GM21825 (cell line): ENCODE results near the gene EDIL3.
A peak's percentile ranks its signal among the peaks of the same experiment; 100 is the strongest.

Experiments
- ATAC-seq: cut with Tn5 transposase; IDR thresholded peaks from one replicate; pipeline ENCODE4 v1.9.1; 2021; ENCODE audit warnings: mild to moderate bottlenecking, moderate library complexity; ENCODE audit not compliant: unreplicated experiment

EDIL3 gene

DNA sequence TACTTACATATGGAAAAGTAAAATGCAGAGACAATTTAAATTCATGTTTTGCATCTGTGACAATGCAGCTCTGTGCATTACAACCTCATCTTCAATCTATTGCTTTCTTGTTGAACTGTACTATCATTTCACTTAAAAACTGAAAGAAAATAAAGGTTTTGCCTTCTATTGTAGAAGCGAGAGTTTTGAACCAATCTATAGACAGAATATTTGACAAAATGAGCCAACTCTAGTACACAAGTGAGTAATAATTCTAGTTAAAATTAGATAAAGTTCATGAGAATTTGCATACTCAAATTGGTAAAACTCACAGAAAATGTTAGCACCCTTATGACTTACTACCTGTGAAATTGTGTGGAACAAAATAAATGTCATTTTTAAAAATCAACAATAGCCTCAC is 123.7 kb downstream of the EDIL3 start:
- ATAC-seq = peak; percentile 57

DNA sequence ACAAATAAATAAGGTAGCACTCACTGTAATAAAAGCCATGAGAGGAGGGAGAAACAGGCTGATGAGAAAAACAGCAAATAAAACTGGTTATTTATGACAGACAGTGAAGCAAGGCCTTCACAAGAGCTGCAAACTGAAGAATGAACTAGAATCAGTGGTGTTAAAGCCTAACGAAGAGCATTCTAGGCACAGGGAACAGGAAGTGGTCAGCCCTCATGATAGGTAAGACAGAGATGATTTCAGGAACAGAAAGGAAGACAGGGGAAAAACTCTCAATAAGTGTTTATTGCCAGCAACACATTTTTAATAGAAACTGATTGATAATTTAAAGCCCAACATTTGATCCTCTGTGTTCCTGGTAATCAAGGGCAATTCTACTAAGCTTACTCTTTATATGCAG is 124.5 kb downstream of the EDIL3 start:
- ATAC-seq = peak; percentile 78

DNA sequence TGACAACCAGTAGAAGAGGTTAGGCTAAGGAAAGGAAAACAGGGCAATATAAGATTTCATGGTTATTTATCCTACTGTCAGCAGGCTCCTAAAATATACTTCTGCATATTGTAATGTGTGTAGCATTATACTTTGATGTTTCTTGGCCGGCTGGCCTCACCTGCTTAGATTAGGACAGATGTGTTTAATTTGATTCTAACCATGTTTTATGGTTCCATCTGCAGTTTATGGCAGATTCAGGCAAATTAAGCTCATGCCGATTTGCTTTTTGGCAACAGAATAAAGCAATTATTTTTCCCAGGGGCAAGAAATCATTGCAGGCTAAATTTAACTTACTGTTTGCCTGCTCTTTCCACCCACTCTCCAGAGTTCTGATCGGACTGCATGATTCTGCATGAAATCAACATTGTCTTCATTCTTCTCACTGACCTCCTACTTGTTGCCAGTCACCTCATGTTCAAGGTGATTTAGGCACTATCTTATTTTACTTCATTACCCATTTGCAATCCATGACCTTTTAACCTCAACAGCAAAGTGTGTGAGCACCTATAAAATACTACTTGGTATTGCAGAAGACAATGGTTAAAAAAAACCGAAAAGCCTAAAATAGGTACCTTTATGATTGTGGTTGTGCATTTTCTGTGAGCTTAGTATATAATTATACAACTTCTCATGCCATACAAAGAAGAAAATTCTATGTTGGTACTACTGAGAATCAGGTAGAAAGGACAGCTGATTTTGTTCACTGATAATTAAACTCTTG is 125.2 kb downstream of the EDIL3 start:
- ATAC-seq = no peak

DNA sequence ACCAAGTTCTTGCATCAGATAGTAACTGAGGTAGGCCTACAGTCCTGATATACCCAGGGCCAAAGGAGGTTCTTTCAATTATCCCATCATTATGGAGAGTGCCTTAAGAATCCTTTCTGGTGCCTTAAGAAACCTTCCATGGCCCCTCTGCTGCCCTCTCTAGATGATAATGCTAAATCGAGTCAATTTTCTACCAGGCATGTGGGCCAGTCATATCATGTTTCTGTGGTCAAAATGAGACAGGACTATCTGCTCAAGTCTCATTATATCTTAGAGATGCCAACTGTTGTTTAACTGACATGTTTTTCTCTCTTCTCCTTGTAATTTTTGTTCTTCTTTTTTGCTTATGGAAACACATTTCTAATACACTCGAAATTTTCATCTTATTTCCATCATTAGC is 127.6 kb downstream of the EDIL3 start:
- ATAC-seq = no peak

DNA sequence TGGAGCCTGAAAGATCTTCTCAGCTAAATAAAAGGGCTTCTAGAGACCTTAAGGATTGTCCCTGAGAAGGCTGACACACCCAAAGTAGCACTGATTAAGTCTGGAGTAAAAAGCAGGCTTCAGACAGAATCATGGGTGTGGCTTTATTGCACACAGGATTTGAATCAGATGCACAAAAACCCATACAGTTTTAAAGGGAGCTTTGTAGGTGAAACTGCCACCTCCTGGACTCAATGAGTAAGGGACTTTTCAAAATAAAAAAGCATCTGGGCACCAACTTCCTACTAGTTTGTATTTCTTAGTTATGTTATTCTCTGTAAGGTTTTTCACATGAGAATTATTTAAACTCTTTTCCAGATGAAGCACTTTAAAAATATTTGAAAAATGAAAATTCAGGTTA is 129.4 kb downstream of the EDIL3 start:
- ATAC-seq = no peak

DNA sequence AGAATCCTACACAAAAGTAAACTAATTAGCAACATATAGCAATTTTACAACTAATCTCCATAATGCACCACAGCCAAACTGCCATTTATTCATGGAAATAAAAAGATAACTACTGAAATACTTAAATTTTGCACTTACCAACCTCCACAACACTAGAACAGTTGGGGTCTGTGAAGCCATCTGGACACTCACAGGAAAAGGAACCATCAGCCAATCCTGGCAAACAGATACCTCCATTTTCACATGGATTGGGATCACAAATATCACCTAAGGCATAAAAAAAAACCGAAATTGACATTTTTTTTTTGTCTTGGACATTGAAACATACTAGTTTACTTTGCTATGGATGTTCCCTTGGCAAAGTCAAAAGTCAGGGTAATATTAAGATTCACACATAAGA is 130.7 kb downstream of the EDIL3 start:
- no peak for ATAC-seq

DNA sequence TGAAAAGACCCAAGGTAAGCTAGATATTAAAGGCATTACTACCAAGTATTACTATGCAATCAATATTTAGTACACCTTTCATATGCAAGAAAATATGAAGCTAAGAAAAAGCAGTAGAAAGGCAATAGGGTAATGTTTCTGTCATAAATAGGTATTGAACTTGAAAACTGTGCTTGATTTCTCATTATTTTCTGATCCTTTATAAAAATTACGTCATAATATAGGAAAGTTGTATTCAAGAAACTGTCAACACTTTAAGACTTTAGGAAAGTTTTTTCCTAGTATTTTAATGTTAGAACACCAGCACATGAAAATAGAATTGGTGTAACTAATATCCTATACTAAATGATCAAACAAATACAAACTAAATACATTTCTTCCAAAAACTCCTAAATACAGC is 133.2 kb downstream of the EDIL3 start:
- ATAC-seq = no peak

DNA sequence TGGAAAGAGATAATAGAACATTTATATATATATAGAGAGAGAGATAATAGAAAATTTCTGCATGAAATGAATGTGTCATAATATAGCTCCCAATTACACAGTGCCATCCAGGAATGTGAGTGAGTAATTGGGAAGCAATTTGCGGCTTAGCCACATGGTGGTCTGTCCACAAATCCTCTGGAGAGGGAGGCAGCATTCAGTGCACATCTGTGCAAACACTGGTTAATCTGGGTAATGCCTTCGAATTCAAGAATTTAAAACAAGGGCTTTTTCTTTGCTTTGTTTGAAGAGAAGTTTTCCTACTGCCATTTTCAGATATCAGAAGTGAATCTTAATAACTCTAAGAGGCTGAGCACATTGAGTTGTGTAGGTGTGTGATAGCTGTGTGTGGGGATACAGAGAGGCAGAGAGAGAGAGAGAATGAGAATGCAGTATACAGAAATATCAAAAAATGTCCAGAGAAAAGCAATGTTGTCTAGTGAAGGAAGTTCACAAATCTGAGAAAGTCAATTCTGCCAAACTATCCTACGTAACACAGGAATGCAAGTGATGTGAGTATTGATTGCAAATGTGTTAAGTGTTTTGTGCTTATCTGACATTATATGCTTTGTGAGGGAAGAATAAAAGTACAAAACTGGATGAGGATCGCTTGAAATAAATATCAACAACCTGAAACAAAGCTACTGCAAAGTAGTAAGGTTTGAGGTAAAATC is 134.6 kb downstream of the EDIL3 start:
- no peak for ATAC-seq

DNA sequence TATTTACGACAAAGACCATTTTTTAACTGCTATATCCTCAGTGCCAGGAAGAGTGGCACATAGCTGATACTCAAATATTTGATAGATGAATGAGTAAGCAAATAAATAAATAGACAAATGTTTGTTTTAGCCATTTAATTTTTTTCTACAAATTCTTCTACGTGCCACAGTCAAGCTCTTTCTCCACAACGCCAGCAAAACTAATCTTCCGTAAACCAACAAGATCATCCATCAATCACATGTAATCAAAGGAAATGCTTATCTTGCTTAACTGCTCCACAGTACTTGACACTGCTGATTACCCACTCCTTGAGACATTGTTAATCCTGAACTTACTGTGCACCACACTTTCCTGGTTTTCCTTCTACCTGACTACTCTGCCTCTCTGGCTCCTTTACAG is 136.7 kb downstream of the EDIL3 start:
- ATAC-seq = no peak

DNA sequence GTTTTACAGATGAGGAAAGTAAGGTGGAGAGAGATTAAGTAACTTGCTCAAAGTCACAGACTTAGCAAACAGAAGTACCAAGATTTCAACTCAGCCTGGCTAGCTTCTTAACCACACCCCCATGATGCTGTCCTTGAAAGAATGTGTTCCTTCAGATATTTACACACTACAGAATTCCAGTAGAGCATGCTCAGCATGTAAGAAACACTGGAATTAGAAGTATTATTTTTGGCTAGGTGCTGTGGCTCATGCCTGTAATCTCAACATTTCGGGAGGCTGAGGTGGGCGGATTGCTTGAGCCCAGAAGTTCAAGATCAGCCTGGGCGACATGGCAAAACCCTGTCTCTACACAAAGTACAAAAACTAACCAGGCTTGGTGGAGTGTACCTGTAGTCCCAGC is 142.4 kb downstream of the EDIL3 start:
- no peak for ATAC-seq

DNA sequence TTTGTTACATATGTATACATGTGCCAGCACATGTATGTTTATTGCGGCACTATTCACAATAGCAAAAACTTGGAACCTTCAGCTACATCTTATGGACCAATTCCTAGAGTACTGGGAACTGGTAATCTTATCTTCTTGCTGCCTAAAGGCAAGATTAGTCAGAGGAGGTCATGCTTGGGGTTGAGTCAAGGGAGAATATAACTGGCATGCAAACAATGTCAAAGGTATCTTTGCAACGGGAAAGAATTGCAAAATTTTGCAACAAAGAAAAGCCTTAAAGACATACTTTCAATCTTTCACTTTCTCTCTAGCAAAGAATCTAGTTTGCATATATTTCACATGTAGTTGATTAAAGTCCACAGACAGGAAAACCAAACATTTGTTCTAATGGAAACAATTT is 145.2 kb downstream of the EDIL3 start:
- no peak for ATAC-seq

DNA sequence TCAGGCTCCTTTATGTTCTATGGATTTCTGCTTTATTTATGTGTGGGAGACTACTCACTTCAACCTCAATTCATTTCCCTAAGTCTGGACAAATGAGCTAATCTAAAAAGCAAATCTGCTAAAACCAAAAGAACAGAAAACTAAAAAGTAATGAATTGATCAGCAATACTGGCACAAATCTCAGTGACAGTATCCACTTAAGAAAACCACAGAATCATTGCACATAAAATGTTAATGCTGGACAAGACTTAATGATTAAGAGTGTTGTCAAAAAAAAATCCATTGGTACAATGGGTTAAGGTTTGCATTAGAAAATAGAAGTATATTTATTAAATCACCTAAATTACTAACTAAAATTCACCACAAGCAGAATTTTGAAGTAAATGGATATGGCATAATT is 147.6 kb downstream of the EDIL3 start:
- ATAC-seq = no peak

DNA sequence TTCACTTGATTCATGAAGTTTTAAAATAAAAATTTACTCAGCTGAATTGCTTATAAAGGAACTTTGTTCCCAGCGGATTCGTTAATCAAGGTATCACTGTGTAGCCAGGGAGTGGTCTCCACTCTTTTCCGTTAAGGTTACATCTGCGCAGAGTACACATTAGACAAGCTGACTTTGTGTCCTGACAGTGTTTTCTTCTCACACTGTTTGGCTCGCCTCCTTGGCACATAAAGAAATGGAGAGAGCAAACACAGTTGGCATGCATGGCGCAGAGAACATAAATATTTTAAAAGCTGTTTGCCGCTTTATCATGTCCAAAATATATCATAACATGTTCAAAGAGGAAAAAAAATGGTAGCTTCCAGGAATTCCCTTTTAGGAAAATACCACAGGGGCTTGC is 153.2 kb downstream of the EDIL3 start:
- no peak for ATAC-seq

DNA sequence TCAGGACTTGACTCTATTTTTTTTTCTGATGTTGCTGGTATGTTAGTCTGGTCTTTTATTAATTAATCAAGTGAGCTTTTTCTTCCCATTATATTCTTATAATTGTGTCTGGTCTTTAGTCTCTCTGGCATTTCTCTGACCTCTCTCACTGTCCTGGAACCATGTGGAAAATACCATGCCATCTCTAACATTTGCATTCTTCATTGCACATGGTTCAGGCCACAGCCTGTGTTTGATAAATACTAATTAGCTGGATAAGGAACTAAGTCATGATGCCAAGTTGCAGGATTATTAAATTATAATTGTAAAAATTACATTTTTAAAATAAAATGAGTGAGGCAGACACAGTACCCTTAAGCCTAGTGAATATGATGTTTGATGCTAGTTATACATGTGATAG is 155.6 kb downstream of the EDIL3 start:
- ATAC-seq = no peak

DNA sequence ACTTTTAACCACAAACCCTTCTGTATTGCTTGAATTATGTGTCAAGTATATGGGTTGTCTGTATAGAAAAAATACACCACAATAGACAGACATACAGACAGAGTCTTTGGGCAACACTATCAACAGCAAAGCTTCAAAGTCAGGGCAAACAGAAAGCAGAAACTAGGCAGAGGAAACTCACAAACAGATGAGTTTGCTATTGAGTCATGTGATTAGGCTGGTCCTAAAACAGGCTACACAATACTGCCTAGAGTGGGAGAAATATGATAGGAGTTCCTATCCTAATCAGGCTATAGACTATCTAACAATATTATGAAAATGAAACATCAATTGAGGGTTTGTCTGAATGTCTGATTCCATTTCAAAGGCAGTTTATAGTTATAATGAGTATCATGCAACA is 156.4 kb downstream of the EDIL3 start:
- no peak for ATAC-seq

DNA sequence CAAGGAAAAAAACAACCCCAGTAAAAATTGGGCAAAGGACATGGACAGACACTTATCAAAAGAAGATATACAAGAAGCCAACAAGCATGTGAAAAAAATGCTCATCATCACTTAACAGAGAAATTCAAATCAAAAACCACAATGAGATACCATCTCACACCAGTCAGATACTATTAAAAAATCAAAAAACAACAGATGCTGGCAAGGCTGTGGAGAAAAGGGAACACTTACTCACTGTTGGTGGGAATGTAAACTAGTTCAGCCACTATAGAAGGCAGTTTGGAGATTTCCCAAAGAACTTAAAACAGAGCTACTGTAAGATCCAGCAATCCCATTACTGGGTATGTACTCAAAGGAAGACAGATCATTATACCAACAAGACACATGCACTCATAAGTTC is 157.4 kb downstream of the EDIL3 start:
- ATAC-seq = no peak

DNA sequence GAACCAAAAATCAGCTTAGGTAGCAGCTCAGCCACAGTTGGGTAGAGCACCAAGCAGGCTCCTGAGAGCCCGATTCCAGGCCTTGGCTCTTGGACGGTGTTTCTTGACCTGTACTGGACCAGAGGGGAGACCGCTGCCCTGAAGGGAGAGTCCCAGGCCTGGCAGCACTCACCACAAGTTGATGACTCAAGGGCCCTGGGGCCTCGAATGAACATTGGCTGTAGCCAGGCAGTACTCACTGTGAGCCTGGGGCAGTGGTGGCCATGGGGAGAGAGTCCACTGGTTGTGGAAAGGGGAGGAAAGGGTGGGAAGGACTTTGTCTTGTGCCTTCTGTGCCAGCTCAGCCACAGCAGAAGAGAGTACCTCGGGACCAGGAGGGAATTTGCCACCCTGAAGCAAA is 166.1 kb downstream of the EDIL3 start:
- ATAC-seq = no peak

DNA sequence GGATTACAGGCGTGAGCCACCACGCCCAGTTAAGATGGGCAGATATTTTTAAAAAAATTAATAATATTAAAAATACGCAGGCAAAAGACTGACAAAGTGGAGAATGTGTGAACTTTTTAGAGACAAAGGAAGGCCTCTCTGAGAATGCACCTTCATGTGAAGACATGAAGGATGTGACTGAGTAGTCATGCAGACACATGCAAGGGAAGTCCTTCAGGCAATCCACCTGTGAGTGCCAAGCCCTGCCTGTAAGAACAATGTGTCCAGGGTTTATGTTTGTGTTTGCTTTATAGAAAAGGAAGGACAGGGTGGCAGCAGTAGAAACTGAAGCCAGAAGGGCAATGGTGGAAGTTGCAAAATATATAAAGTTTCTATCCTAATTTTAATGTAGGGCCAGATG is 169.2 kb downstream of the EDIL3 start:
- ATAC-seq = no peak

DNA sequence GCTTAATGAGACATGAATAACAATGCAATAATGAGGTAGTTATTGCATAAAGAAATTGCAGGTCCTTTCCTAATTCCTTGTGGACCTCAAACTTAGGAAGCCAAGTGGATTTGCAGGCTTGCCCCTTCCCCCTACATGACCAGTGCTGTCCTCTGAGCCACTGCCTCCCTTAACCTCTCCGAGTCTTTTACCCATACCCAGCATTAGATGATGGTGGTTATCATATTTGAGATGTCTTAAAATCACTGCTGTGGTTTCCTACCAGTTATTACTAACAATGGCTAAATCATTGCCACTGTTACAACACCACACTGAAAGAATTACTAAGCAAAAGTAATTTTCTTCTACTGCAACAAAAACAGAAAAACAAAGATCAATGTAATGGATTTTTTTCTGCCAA is 170.8 kb downstream of the EDIL3 start:
- ATAC-seq = no peak

DNA sequence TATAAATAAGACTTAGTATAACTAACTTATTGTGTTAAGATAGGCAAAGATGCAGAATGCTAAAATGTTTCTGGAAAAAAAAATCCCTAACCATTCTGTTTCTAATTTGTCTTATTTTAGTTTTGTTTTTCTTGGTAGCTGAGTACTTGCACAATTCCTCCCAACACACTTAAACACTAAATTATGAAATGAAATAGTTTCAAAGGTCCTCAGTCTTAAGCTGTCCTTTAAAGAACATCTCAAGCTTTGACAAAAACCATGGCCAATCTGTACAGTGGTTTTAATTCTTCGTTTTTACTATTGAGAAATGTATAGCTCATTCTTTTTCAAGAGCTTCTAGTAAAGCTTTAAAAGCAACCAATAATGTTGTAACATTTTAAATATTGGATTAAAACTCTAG is 171.5 kb downstream of the EDIL3 start:
- ATAC-seq = no peak

DNA sequence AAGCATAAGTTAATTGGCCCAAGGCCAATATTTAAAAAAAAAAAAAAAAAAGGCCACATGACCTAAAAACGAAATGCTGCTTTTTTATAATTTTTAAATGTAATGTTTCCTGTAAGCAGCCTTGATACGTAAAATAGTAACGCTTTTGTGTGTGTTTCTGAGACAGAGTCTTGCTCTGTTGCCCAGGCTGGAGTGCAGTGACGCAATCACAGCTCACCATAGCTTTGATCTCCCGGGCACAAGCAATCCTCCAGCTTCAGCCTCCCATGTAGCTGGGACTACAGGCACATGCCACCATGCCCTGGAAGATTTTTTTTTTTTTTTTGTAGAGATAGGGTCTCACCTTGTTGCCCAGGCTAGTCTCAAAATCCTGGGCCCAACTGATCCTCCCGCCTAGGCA is 179.9 kb downstream of the EDIL3 start:
- no peak for ATAC-seq

DNA sequence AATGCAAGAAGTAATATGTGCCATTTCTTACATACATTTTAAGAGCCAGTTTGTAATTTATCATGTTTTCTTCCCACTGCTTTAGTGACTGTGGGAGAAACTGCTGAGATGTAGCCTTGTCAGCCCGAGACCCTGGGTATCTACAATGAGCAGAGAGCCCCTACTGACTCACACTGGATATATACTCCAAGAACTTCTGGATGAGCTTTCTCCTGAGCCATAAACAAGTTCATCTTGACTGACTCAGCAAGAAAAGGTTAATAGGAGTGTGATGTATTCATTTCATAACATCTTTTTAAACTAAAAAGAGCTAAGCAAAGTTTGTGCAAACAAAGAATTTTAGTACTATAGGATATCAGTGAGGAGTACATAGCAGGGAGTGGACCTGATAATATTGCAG is 182.5 kb downstream of the EDIL3 start:
- ATAC-seq = no peak

DNA sequence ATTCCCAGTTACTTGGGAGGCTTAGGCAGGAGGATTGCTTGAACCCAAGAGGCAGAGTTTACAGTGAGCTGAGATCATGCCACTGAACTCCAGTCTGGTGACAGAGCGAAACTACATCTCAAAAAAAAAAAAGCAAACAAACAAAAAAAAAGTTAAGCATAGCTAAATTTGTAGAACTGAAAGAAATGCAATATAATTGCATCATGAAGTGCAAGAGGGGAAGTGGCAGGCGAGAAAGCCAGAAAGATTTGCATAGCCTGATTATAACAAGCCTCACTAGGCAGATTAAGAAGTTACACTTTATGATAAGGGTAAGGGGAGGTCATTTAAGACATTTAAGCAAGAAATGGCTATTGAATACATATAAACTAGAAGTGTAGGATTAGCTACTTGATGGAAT is 187.1 kb downstream of the EDIL3 start:
- no peak for ATAC-seq
